ENCODE measurements around the gene ATG16L2. TPM values are rescaled to one million over a fixed set of nuclear protein-coding genes. Genes with fewer than 3 reads are reported as not detected.

Gene ATG16L2
- total and polyA plus RNA-seq, 8 donors = 4.5 to 75.7 (median 13.2) TPM

DNA sequence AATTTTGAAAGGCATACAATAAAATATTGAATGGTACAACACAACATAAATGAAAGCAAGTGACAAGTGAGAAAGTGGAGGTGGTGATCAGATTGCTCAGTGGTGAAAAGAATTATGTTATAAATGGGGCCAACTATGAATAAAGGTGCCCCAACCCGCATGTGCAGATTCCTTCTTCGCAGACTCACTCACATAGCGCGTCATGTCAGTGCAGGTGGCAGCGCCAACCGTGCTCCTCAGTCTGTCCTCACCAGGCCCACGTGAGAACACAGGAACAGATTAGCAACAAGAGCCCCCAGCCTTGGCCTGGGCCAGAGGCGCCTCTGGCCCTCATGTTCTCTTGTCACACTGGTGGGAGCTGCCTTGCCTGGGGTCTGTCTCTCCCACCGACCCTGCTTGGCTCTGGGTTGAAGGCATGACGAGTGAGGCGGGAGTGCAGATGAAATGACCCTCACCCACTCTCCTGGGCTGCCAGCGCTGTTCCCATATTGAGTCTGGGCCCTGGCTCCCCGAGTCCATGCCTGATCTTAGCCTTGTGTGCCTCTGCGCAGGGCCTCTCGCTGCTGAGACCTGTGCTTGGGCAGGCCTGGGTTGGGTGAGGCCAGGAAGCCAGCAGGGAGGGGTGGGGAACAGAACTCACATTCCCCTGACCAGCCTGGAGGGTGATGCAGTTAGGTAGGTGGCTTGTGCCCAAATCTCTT is 6.4 kb downstream of the ATG16L2 start:
- Histone ChIP-seq H3K27ac (no peak overlapping the region), H3K4me1 (peaks cover 0 to 8% (median 6%) of the 10 kb centered on the region in 3 donors), H3K36me3 (no peaks in the 10 kb centered on the region), H3K4me3 (no peak overlapping the region), H3K9me3 (no peaks in the 10 kb centered on the region), H3K27me3 (no peaks in the 10 kb centered on the region)
- DNase-seq (peak in 2 of 6 donors; percentile 32 to 72), FAIRE-seq (no peak), ATAC-seq (no peak)
- 94 to 95% methylated on average over 15 of the region's 15 CpGs for WGBS, 2 donors
- intact Hi-C loops (cut with DNase I) = loop anchor here in 2 of 3 donors (10.0 kb wide), 2 partner anchors 354 to 424 kb away; no protein-coding TSS in a partner anchor
- TF ChIP-seq, protein P1, sequence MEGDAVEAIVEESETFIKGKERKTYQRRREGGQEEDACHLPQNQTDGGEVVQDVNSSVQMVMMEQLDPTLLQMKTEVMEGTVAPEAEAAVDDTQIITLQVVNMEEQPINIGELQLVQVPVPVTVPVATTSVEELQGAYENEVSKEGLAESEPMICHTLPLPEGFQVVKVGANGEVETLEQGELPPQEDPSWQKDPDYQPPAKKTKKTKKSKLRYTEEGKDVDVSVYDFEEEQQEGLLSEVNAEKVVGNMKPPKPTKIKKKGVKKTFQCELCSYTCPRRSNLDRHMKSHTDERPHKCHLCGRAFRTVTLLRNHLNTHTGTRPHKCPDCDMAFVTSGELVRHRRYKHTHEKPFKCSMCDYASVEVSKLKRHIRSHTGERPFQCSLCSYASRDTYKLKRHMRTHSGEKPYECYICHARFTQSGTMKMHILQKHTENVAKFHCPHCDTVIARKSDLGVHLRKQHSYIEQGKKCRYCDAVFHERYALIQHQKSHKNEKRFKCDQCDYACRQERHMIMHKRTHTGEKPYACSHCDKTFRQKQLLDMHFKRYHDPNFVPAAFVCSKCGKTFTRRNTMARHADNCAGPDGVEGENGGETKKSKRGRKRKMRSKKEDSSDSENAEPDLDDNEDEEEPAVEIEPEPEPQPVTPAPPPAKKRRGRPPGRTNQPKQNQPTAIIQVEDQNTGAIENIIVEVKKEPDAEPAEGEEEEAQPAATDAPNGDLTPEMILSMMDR (IDR thresholded peaks at IDR 0.05) = no peak

DNA sequence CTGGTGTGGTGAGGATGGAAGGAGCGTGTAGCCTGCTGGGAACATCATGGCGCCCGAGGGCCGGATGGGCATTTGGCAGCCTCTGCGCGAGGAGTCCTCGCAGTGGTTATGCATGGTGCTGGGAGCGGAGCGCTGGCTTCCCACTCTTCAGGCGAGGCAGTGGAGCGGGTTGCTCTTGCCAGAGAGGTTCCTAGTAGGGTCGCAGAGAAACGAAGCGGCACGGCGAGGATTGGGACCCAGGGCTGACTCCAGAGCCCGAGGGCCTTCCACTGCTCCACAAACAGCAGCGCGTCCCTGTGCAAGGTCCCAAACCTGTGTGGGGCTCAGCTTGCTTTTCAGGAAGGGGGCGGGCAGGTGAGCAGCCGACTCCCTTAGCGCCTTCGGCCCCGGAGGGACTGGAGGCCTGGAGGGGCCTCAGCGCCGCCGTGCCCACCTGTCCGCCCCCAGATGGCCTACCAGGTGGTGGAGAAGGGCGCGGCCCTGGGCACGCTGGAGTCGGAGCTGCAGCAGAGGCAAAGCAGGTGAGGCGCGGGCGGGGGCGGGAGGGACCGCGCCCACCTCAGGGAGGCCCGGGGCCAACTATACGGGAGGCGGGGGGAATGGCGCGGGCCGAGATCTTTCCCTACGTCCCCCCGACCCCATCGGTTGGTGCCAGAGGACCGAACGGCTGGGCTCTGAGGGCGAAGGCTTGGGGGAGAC is 7.2 kb downstream of the ATG16L2 start:
- Histone ChIP-seq H3K27ac (peak overlapping the region in 3 of 4 donors; percentile 39 to 58 (median 55)), H3K4me1 (peaks cover 0 to 6% (median 6%) of the 10 kb centered on the region in 3 donors), H3K27me3 (no peaks in the 10 kb centered on the region), H3K36me3 (no peaks in the 10 kb centered on the region), H3K9me3 (no peaks in the 10 kb centered on the region), H3K4me3 (peak overlapping the region; percentile 26 to 64 (median 47))
- FAIRE-seq = no peak
- DNase-seq = peak in 3 of 6 donors; percentile 44 to 76 (median 66)
- ATAC-seq = peak; percentile 29 to 46 (median 38)
- intact Hi-C loops (cut with DNase I) = loop anchor here in 2 of 3 donors (10.0 kb wide), 2 partner anchors 353 to 423 kb away; no protein-coding TSS in a partner anchor
- WGBS, 2 donors = 40 to 51% methylated on average over 37 to 50 of the region's 50 CpGs
- TF ChIP-seq, protein P1 (IDR thresholded peaks at IDR 0.05) = no peak

DNA sequence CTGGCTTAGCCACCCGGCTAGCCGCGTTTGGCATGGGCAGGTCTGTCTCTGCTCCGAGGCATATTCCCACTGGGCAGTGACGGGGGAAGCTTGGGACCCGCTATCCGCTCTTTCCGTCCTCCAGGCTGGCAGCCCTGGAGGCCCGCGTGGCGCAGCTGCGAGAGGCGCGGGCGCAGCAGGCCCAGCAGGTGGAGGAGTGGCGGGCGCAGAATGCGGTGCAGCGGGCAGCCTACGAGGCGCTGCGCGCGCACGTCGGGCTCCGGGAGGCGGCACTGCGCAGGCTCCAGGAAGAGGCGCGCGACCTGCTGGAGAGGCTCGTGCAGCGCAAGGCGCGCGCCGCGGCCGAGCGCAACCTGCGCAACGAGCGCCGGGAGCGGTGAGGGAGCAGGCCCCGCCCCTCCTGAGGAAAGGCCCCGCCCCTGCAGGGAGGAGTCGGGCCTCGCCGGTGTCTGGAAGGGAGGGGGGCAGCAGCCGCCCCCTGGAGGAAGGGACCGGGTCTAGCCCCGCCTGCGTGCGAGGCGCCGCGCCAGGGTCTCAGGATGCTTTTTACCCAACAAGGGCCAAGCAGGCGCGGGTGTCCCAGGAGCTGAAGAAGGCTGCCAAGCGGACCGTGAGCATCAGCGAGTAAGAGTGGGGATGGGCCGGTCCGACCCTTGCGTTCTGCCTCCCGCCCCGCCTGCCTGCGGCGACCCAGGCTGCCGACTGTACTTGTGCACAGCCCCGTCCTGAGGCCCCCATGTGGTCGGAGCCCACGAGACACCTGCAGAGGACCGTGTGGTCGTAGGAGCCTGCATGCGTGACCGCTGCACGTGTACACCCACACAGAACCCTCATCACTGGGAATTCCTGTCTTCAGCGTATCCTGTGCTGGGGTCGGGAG is 7.9 kb downstream of the ATG16L2 start:
- Histone ChIP-seq H3K27ac (peak overlapping the region in 3 of 4 donors; percentile 39 to 58 (median 55)), H3K4me1 (peaks cover 0 to 6% (median 6%) of the 10 kb centered on the region in 3 donors), H3K4me3 (peak overlapping the region; percentile 26 to 64 (median 47)), H3K36me3 (no peaks in the 10 kb centered on the region), H3K27me3 (no peaks in the 10 kb centered on the region), H3K9me3 (no peaks in the 10 kb centered on the region)
- ATAC-seq (peak; percentile 91 to 92 (median 92)), FAIRE-seq (no peak), DNase-seq (peak; percentile 84 to 96 (median 94))
- intact Hi-C loops (cut with DNase I) = loop anchor here in 2 of 3 donors (10.0 kb wide), 2 partner anchors 353 to 423 kb away; no protein-coding TSS in a partner anchor
- 6 to 7% methylated on average over 68 to 82 of the region's 82 CpGs for WGBS, 2 donors
- TF ChIP-seq, protein P1 (IDR thresholded peaks at IDR 0.05) = peak in 1 of 4 donors; percentile 21

DNA sequence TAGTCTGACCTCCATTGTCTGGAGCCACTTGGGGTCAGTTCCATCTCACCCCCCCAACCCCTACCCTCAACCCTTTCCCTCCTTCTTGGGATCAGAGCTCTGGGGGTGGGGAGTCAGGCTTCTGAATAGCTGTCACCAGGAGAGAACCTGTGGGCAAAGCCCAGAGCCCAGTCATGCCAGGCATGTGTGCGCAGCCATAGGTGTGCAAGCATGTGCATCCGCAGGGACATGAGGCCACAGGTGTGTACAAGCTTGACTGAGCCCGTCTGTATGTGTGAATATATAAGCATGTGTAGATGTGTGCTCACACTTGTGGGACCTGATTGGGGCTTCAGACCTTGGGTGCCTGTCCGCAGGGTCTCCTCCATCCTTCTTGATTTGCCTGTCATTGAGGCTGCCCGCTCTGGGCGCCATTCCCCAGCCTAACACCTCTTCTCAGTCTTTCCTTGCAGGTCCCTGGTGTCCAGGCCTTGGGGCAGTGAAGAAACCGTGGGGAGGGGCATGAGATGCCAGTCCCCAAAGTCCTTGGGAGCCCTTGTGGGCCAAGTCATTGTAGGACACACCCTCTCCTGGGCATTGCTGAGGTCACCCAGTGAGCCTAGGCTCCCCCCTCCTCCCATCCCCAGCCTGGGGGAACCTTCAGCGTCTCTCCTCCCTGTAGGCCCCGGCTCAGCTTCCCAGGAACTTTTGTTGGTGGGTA is 9.0 kb downstream of the ATG16L2 start:
- H3K9me3 ChIP-seq = no peaks in the 10 kb centered on the region
- ATAC-seq = no peak
- TF ChIP-seq, protein P1 (IDR thresholded peaks at IDR 0.05) = no peak
- H3K36me3 ChIP-seq = no peaks in the 10 kb centered on the region
- FAIRE-seq = no peak
- peaks cover 0 to 6% (median 6%) of the 10 kb centered on the region in 3 donors for H3K4me1 ChIP-seq
- H3K27ac ChIP-seq = no peak overlapping the region
- DNase-seq = peak in 3 of 6 donors; percentile 24 to 40 (median 38)
- 88 to 93% methylated on average over 9 of the region's 9 CpGs for WGBS, 2 donors
- H3K4me3 ChIP-seq = no peak overlapping the region
- intact Hi-C loops (cut with DNase I) = loop anchor here in 2 of 3 donors (10.0 kb wide), 2 partner anchors 352 to 422 kb away; no protein-coding TSS in a partner anchor
- no peaks in the 10 kb centered on the region for H3K27me3 ChIP-seq
